NCI-H1105 treated with DMSO at 0.1 percent for 48 hours (cell line): Measurements from ENCODE around the gene TMC2.
"Not testable (repeated sequence)": the region's sequence is repeated elsewhere in the genome, so short reads cannot be mapped to it uniquely, and the experiment has no call there.

ENCODE experiments used
- DNase-seq: peaks from one replicate; lab custom pipeline; 2025; lab: John Stamatoyannopoulos, UW

TMC2 gene

GRCh38 chr20:2663887-2664719 lies 127.7 kb downstream of the TMC2 start, which contains the start of gene IDH3B:
Gene IDH3B (minus strand): TSS chr20:2664216. CDS start chr20:2664188, 28 bp downstream.
- peak; percentile 87 for DNase-seq

GRCh38 chr20:2671977-2672376 lies 135.6 kb downstream of the TMC2 start:
- DNase-seq = no peak

- no peak for DNase-seq
Observed at GRCh38 chr20:2672446-2672845, 136.1 kb downstream of the TMC2 start.

GRCh38 chr20:2673453-2673852 lies 137.1 kb downstream of the TMC2 start:
- DNase-seq = no peak

- DNase-seq = no peak
Observed at GRCh38 chr20:2680046-2680445, 143.7 kb downstream of the TMC2 start.

- not testable (repeated sequence) for DNase-seq
Observed at GRCh38 chr20:2682040-2682439, 145.7 kb downstream of the TMC2 start.

GRCh38 chr20:2684817-2685216 lies 148.4 kb downstream of the TMC2 start:
- not testable (repeated sequence) for DNase-seq

GRCh38 chr20:2687514-2687913 lies 151.1 kb downstream of the TMC2 start:
- no peak for DNase-seq

- no peak for DNase-seq
Observed at GRCh38 chr20:2688041-2688591, 151.7 kb downstream of the TMC2 start.

GRCh38 chr20:2690213-2690612 lies 153.8 kb downstream of the TMC2 start:
- DNase-seq = no peak

GRCh38 chr20:2690718-2691117 lies 154.3 kb downstream of the TMC2 start:
- no peak for DNase-seq

- no peak for DNase-seq
Observed at GRCh38 chr20:2691127-2691526, 154.8 kb downstream of the TMC2 start.
